ENCODE results near the gene TPRA1.
"Not testable (repeated sequence)": the region's sequence is repeated elsewhere in the genome, so short reads cannot be mapped to it uniquely, and the experiment has no call there.

Gene TPRA1

GRCh38 chr3:127536830-127537812 is 53.4 kb downstream of the TPRA1 start:
- no peak for DNase-seq (ENCODE audit: low read depth)

GRCh38 chr3:127535901-127536829 is 54.4 kb downstream of the TPRA1 start:
- no peak for DNase-seq (ENCODE audit: low read depth)

GRCh38 chr3:127535106-127535785 is 55.3 kb downstream of the TPRA1 start:
- DNase-seq (ENCODE audit: low read depth) = no peak

- DNase-seq (ENCODE audit: low read depth) = no peak
Measured at GRCh38 chr3:127534564-127534963, 56.0 kb downstream of the TPRA1 start.

- no peak for DNase-seq (ENCODE audit: low read depth)
Measured at GRCh38 chr3:127534161-127534451, 56.4 kb downstream of the TPRA1 start.

GRCh38 chr3:127532561-127533203 is 57.9 kb downstream of the TPRA1 start:
- DNase-seq (ENCODE audit: low read depth) = no peak

GRCh38 chr3:127531821-127532220 is 58.7 kb downstream of the TPRA1 start:
- no peak for DNase-seq (ENCODE audit: low read depth)

GRCh38 chr3:127530863-127531262 is 59.7 kb downstream of the TPRA1 start:
- not testable (repeated sequence) for DNase-seq (ENCODE audit: low read depth)

GRCh38 chr3:127529346-127530188 is 61.0 kb downstream of the TPRA1 start:
- DNase-seq (ENCODE audit: low read depth) = no peak

- peak; percentile 31 for DNase-seq (ENCODE audit: low read depth)
Measured at GRCh38 chr3:127525373-127525772, 65.2 kb downstream of the TPRA1 start.

GRCh38 chr3:127524296-127524896 is 66.1 kb downstream of the TPRA1 start:
- no peak for DNase-seq (ENCODE audit: low read depth)
